Measurements from ENCODE around the gene PDCD6IP. TPM values are rescaled to one million over a fixed set of nuclear protein-coding genes. Genes with fewer than 3 reads are reported as not detected.
A peak's percentile ranks its signal among the peaks of the same experiment; 100 is the strongest.
"Not testable (repeated sequence)": the region's sequence is repeated elsewhere in the genome, so short reads cannot be mapped to it uniquely, and the experiment has no call there.

Gene PDCD6IP
- total RNA-seq, 4 donors from 2014 or later = 105 to 424 (median 167) TPM

DNA sequence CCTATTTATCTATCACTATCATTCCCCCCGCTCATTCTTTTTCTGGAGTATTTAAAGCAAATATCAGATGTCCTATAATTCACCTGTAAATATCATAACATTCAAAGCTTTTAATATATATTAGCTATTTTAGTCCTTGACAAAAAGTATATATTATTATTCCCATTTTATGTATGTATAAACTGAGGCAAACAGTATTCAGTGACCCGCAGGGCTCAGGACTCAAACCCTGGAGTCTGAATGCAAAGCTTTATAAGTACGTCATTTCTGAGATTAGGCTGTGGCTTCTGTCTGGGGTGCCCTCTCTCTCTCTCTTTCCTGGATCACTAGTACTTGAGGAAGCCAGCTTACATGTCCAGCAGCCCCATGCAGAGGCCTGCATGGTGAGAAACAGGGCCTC is 20.4 kb upstream of the PDCD6IP start:
- no peaks in the 10 kb centered on the region for H3K36me3 ChIP-seq
- intact Hi-C loops (cut with DNase I) = no loop called here
- no peaks in the 10 kb centered on the region for H3K9me3 ChIP-seq
- H3K4me3 ChIP-seq (replicated peaks in 1 of 3) = no peak overlapping the region
- H3K4me1 ChIP-seq = no peaks in the 10 kb centered on the region
- no peak overlapping the region for H3K27ac ChIP-seq
- WGBS, 2 donors = 90 to 94% methylated on average over 3 of the region's 3 CpGs
- TF ChIP-seq CTCF (IDR thresholded peaks at IDR 0.05) (no peak), POLR2A (IDR thresholded peaks at IDR 0.05) (no peak)
- DNase-seq = no peak
- H3K27me3 ChIP-seq = no peaks in the 10 kb centered on the region

DNA sequence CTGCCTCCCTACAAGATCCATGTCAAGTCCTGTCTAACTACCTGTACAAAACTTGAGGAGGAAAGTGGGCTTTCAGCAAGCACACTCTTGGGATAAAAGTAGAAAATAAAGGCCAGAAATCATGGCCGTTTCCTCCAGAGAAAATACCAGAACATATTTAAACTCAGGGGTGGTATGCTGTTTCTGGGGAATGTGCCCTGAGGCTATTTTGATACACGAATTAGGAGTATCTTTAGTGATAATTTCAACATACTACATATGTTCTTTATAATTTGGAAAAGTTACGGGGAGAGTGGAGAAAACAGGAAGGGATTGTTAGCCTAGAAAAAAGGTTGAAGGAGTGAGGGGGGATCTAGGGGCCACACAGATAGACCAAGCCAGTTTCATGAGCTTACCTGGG is 18.7 kb upstream of the PDCD6IP start:
- 71 to 80% methylated on average over 3 of the region's 3 CpGs for WGBS, 2 donors
- DNase-seq = no peak
- H3K27me3 ChIP-seq = no peaks in the 10 kb centered on the region
- intact Hi-C loops (cut with DNase I) = no loop called here
- TF ChIP-seq POLR2A (IDR thresholded peaks at IDR 0.05) = no peak
- no peak for TF ChIP-seq CTCF (IDR thresholded peaks at IDR 0.05)
- H3K4me3 ChIP-seq (replicated peaks in 1 of 3) = no peak overlapping the region
- no peaks in the 10 kb centered on the region for H3K36me3 ChIP-seq
- no peaks in the 10 kb centered on the region for H3K9me3 ChIP-seq
- H3K4me1 ChIP-seq = no peaks in the 10 kb centered on the region
- no peak overlapping the region for H3K27ac ChIP-seq

DNA sequence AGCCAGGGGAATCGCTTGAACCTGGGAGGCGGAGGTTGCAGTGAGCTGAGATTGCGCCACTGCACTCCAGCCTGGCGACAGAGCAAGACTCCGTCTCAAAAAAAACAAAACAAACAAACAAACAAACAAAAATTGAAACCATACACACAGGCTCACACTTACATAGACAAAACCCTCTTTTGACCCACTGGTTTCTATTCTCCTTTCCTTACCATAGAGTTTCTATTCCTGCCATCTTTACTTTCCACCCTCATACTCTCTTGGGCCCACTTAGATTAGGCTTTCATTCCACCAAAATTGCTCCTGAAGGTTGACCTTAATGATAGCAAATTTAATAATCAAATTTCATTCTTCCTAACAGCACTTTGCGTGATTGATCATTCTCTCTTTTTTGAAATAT is 17.0 kb upstream of the PDCD6IP start:
- H3K9me3 ChIP-seq; H3K27ac ChIP-seq; intact Hi-C loops (cut with DNase I); H3K27me3 ChIP-seq; H3K4me3 ChIP-seq (replicated peaks in 1 of 3); H3K4me1 ChIP-seq; H3K36me3 ChIP-seq; DNase-seq: not testable (repeated sequence)
- 95 to 99% methylated on average over 6 of the region's 6 CpGs for WGBS, 2 donors

DNA sequence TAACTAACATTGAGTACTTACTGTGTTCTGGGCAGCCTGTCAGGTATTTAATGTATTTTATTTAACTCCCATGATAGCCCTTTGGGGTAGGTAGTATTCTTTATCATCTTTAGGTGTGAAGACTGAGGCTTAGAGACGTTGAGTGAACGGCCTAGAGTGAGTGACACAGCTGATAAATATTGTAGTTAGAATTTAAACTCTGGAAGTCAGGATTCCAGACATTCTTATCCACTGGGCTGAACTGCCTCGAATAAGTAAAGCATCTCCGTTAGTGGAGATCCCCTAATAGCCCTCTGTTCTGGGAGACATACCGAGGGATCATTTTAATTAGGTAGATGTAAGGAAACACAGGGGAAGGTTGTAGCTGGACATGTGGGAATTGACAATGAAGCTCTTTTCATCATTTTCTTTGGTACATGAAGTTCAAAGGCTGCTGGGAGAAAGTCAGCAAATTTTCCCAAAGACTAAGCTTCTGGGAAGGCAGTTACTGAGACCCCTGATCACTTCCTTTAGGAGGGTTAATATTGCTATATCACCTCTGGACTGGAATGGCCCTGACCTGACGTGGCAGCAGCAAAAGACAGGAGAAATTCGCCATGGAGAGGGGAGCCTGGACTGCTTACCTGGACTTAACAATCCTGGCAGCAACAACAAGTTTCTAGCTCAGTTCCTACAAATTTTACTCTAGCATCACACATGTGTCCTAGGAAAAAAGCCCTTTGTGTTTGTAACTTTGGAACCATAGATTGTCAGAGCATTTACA is 11.7 kb upstream of the PDCD6IP start:
- Histone ChIP-seq H3K9me3 (no peaks in the 10 kb centered on the region), H3K4me3 (replicated peaks in 1 of 3) (no peak overlapping the region), H3K27me3 (no peaks in the 10 kb centered on the region), H3K4me1 (peaks cover 0 to 4% of the 10 kb centered on the region in 2 donors), H3K27ac (no peak overlapping the region), H3K36me3 (no peaks in the 10 kb centered on the region)
- 78% methylated on average over 7 of the region's 7 CpGs for WGBS, 2 donors
- DNase-seq = no peak
- intact Hi-C loops (cut with DNase I) = loop anchor here (5.0 kb wide), 1 partner anchor 149 kb away; no protein-coding TSS in a partner anchor
- TF ChIP-seq CTCF (IDR thresholded peaks at IDR 0.05) (no peak), POLR2A (IDR thresholded peaks at IDR 0.05) (no peak)

GRCh38 chr3:33787328-33788009 is 11.0 kb upstream of the PDCD6IP start:
- no peak overlapping the region for H3K4me3 ChIP-seq (replicated peaks in 1 of 3)
- H3K4me1 ChIP-seq = peaks cover 0 to 4% of the 10 kb centered on the region in 2 donors
- peak; percentile 64 to 67 for DNase-seq
- no peaks in the 10 kb centered on the region for H3K27me3 ChIP-seq
- TF ChIP-seq POLR2A (IDR thresholded peaks at IDR 0.05) (no peak), CTCF (IDR thresholded peaks at IDR 0.05) (peak; percentile 37 to 83 (median 66))
- WGBS, 2 donors = 8 to 15% methylated on average over 15 of the region's 15 CpGs
- H3K36me3 ChIP-seq = no peaks in the 10 kb centered on the region
- intact Hi-C loops (cut with DNase I) = loop anchor here (5.0 kb wide), 1 partner anchor 150 kb away; no protein-coding TSS in a partner anchor
- no peaks in the 10 kb centered on the region for H3K9me3 ChIP-seq
- H3K27ac ChIP-seq = no peak overlapping the region
